ENCODE results near the gene BAIAP2L1. TPM values are rescaled to one million over a fixed set of nuclear protein-coding genes. Genes with fewer than 3 reads are reported as not detected.

BAIAP2L1 gene
- polyA plus RNA-seq, 1 donor (not counting 4 experiments of a cell fraction or from before 2014, with no cell fraction given): 41.7 TPM

DNA sequence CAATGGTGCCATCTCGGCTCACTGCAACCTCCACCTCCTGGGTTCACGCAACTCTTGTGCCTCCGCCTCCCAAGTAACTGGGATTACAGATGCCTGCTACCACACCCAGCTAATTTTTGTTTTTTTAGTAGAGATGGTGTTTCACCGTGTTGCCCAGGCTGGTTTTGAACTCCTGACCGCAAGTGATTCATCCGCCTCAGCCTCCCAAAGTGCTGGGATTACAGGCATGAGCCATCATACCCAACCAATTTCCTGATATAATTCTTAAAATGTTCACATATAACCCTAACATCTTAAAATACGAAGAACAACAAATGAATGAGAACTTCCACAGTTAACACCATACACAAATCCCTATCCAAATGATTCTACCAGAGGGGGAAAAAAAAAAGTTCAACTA, 31.2 kb downstream of the BAIAP2L1 start:
- H3K79me2 ChIP-seq (ENCODE audit: control insufficient read depth, insufficient read depth, low read length): peaks cover 63% of the 10 kb centered on the region
- H3K4me1 ChIP-seq (ENCODE audit: control insufficient read depth, extremely low read depth, insufficient read depth, low read length): peaks cover 28% of the 10 kb centered on the region
- no peak overlapping the region for H3K27ac ChIP-seq (ENCODE audit: control insufficient read depth, insufficient read depth, low read length)
- H3K9me3 ChIP-seq (ENCODE audit: control insufficient read depth, low read depth, low read length): no peaks in the 10 kb centered on the region
- no peak overlapping the region for H2AFZ ChIP-seq (ENCODE audit: control insufficient read depth, low read length)
- H3K9me1 ChIP-seq (ENCODE audit: control insufficient read depth, extremely low read depth, insufficient read depth, low read length): no peaks in the 10 kb centered on the region
- H4K20me1 ChIP-seq (ENCODE audit: control insufficient read depth, extremely low read depth, insufficient read depth, low read length): no peaks in the 10 kb centered on the region
- no peak overlapping the region for H3K4me3 ChIP-seq (ENCODE audit: control insufficient read depth in 2 of 3, extremely low read depth in 1 of 3, insufficient read depth in 2 of 3, low read depth in 1 of 3, low read length in 3 of 3)
- peaks cover 4 to 8% of the 10 kb centered on the region in 2 experiments for H3K36me3 ChIP-seq (ENCODE audit: control insufficient read depth in 2 of 2, extremely low read depth in 1 of 2, insufficient read depth in 2 of 2, low read length in 2 of 2)
- H3K27me3 ChIP-seq (ENCODE audit: control insufficient read depth, extremely low read depth, insufficient read depth, low read length): no peaks in the 10 kb centered on the region
- DNase-seq (ENCODE audit: low read depth, low spot score) (no peak), FAIRE-seq (no peak)
- no peak overlapping the region for H3K9ac ChIP-seq (ENCODE audit: control insufficient read depth, extremely low read depth, insufficient read depth, low read length)
- no peak for TF ChIP-seq EZH2 (IDR thresholded peaks at IDR 0.05; ENCODE audit: low read length)
- TF ChIP-seq, protein P1, sequence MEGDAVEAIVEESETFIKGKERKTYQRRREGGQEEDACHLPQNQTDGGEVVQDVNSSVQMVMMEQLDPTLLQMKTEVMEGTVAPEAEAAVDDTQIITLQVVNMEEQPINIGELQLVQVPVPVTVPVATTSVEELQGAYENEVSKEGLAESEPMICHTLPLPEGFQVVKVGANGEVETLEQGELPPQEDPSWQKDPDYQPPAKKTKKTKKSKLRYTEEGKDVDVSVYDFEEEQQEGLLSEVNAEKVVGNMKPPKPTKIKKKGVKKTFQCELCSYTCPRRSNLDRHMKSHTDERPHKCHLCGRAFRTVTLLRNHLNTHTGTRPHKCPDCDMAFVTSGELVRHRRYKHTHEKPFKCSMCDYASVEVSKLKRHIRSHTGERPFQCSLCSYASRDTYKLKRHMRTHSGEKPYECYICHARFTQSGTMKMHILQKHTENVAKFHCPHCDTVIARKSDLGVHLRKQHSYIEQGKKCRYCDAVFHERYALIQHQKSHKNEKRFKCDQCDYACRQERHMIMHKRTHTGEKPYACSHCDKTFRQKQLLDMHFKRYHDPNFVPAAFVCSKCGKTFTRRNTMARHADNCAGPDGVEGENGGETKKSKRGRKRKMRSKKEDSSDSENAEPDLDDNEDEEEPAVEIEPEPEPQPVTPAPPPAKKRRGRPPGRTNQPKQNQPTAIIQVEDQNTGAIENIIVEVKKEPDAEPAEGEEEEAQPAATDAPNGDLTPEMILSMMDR (optimal IDR thresholded peaks at IDR 0.05 in 1 of 3, IDR thresholded peaks at IDR 0.05 in 1 of 3, conservative IDR thresholded peaks at IDR 0.05 in 1 of 3; ENCODE audit: extremely low read depth in 1 of 3, insufficient read depth in 2 of 3, low read length in 3 of 3): no peak
- dilution Hi-C loops (cut with MboI; ENCODE audit: extremely low pct_ligation_motif_present, low sequenced_read_pairs): no loop called here
- no peak overlapping the region for H3K4me2 ChIP-seq (ENCODE audit: control insufficient read depth, extremely low read depth, insufficient read depth, low read depth, low read length)

DNA sequence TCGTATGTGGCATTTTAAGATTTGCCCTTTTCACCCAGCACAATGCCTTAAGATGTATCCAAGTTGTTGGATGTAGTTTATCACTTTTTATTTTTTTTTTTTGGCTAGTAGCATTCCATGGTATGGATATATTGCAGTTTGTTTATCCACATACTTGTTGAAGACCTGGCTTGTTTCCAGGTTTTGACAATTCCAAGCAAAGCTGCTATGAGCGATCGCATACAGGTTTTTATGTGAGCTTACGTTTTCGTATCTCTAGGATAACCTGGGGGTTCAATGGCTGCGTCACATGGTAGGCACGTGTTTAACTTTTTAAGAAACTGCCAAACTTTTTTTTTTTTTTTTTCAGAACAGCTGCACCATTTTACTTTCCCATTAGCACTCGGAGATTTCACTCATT, 32.2 kb downstream of the BAIAP2L1 start:
- no peaks in the 10 kb centered on the region for H3K9me1 ChIP-seq (ENCODE audit: control insufficient read depth, extremely low read depth, insufficient read depth, low read length)
- no peak overlapping the region for H3K4me2 ChIP-seq (ENCODE audit: control insufficient read depth, extremely low read depth, insufficient read depth, low read depth, low read length)
- no peak overlapping the region for H3K4me3 ChIP-seq (ENCODE audit: control insufficient read depth in 2 of 3, extremely low read depth in 1 of 3, insufficient read depth in 2 of 3, low read depth in 1 of 3, low read length in 3 of 3)
- H3K9me3 ChIP-seq (ENCODE audit: control insufficient read depth, low read depth, low read length): no peaks in the 10 kb centered on the region
- dilution Hi-C loops (cut with MboI; ENCODE audit: extremely low pct_ligation_motif_present, low sequenced_read_pairs): no loop called here
- no peak overlapping the region for H2AFZ ChIP-seq (ENCODE audit: control insufficient read depth, low read length)
- peaks cover 26% of the 10 kb centered on the region for H3K4me1 ChIP-seq (ENCODE audit: control insufficient read depth, extremely low read depth, insufficient read depth, low read length)
- H4K20me1 ChIP-seq (ENCODE audit: control insufficient read depth, extremely low read depth, insufficient read depth, low read length): no peaks in the 10 kb centered on the region
- TF ChIP-seq, protein P1 (optimal IDR thresholded peaks at IDR 0.05 in 1 of 3, IDR thresholded peaks at IDR 0.05 in 1 of 3, conservative IDR thresholded peaks at IDR 0.05 in 1 of 3; ENCODE audit: extremely low read depth in 1 of 3, insufficient read depth in 2 of 3, low read length in 3 of 3): no peak
- no peak for TF ChIP-seq EZH2 (IDR thresholded peaks at IDR 0.05; ENCODE audit: low read length)
- H3K27ac ChIP-seq (ENCODE audit: control insufficient read depth, insufficient read depth, low read length): no peak overlapping the region
- no peak for DNase-seq (ENCODE audit: low read depth, low spot score)
- no peak overlapping the region for H3K9ac ChIP-seq (ENCODE audit: control insufficient read depth, extremely low read depth, insufficient read depth, low read length)
- peaks cover 4 to 11% of the 10 kb centered on the region in 2 experiments for H3K36me3 ChIP-seq (ENCODE audit: control insufficient read depth in 2 of 2, extremely low read depth in 1 of 2, insufficient read depth in 2 of 2, low read length in 2 of 2)
- no peak for FAIRE-seq
- no peaks in the 10 kb centered on the region for H3K27me3 ChIP-seq (ENCODE audit: control insufficient read depth, extremely low read depth, insufficient read depth, low read length)
- peaks cover 66% of the 10 kb centered on the region for H3K79me2 ChIP-seq (ENCODE audit: control insufficient read depth, insufficient read depth, low read length)

Measured in keratinocyte (primary cell).